GOT3 (cell line): ENCODE data around the gene SH3TC1.
A peak's percentile ranks its signal among the peaks of the same experiment; 100 is the strongest.

Experiments
- DNase-seq: peaks from one replicate; lab custom pipeline; 2025; ENCODE audit warnings: mixed read lengths; lab: John Stamatoyannopoulos, UW

The SH3TC1 gene

GRCh38 chr4:8180310-8181093 lies 18.6 kb upstream of the SH3TC1 start:
- DNase-seq: no peak

- DNase-seq: no peak
Observed at GRCh38 chr4:8181119-8181518, 18.0 kb upstream of the SH3TC1 start.

GRCh38 chr4:8181844-8182243 lies 17.2 kb upstream of the SH3TC1 start:
- no peak for DNase-seq

GRCh38 chr4:8182294-8182693 lies 16.8 kb upstream of the SH3TC1 start:
- no peak for DNase-seq

GRCh38 chr4:8182858-8183725 lies 16.0 kb upstream of the SH3TC1 start:
- DNase-seq: peak; percentile 28

- DNase-seq: no peak
Observed at GRCh38 chr4:8184061-8184460, 15.0 kb upstream of the SH3TC1 start.

GRCh38 chr4:8185295-8185694 lies 13.8 kb upstream of the SH3TC1 start:
- peak; percentile 59 for DNase-seq

GRCh38 chr4:8185930-8186329 lies 13.2 kb upstream of the SH3TC1 start:
- no peak for DNase-seq

GRCh38 chr4:8188085-8188484 lies 11.0 kb upstream of the SH3TC1 start:
- no peak for DNase-seq

- no peak for DNase-seq
Observed at GRCh38 chr4:8188743-8189550, 10.1 kb upstream of the SH3TC1 start.

GRCh38 chr4:8189551-8190466 lies 9.3 kb upstream of the SH3TC1 start:
- DNase-seq: no peak

- no peak for DNase-seq
Observed at GRCh38 chr4:8191136-8191747, 7.8 kb upstream of the SH3TC1 start.

GRCh38 chr4:8192748-8193738 lies 6.0 kb upstream of the SH3TC1 start:
- no peak for DNase-seq

- DNase-seq: no peak
Observed at GRCh38 chr4:8194306-8195242, 4.5 kb upstream of the SH3TC1 start.

GRCh38 chr4:8195431-8195830 lies 3.7 kb upstream of the SH3TC1 start:
- DNase-seq: no peak

GRCh38 chr4:8195841-8196458 lies 3.1 kb upstream of the SH3TC1 start:
- DNase-seq: no peak

- no peak for DNase-seq
Observed at GRCh38 chr4:8197521-8197920, 1.6 kb upstream of the SH3TC1 start.
